ENCODE measurements around the gene RBM22. TPM values are rescaled to one million over a fixed set of nuclear protein-coding genes. Genes with fewer than 3 reads are reported as not detected.
A peak's percentile ranks its signal among the peaks of the same experiment; 100 is the strongest.

The RBM22 gene
- polyA plus RNA-seq, 1 of the 3 experiments (the other 2 are of a cell fraction) = 30.7 TPM

- ChIA-PET POLR2A (interaction anchor here (1.8 kb wide), 1 partner anchor 13 kb away, joined by 4 read pairs; no protein-coding TSS in a partner anchor), CTCF (interaction anchor here (2.0 kb wide), 1 partner anchor 13 kb away, joined by 9 read pairs; no protein-coding TSS in a partner anchor)
- no peaks in the 10 kb centered on the region for H3K9me3 ChIP-seq
- H3K4me2 ChIP-seq = no peak overlapping the region
- WGBS (ENCODE audit: low lambda C conversion rate) = 83% methylated on average over 8 of the region's 14 CpGs
- peak; percentile 46 for TF ChIP-seq GATA2 (CRISPR knock-in tag; IDR thresholded peaks at IDR 0.05)
- no peak for TF ChIP-seq MEF2A (IDR thresholded peaks at IDR 0.05; ENCODE audit: borderline replicate concordance, low read depth)
- DNase-seq = no peak
- H3F3A ChIP-seq (replicated peaks; ENCODE audit: insufficient read depth) = peaks cover 16% of the 10 kb centered on the region
- H3K9ac ChIP-seq = no peak overlapping the region
- H3K9me2 ChIP-seq = no peaks in the 10 kb centered on the region
- H4K20me1 ChIP-seq (ENCODE audit: insufficient read depth) = no peaks in the 10 kb centered on the region
- no peak overlapping the region for H3K27ac ChIP-seq (ENCODE audit: low read depth in 2 of 2, low read length in 1 of 2)
- no peaks in the 10 kb centered on the region for H3K79me2 ChIP-seq (ENCODE audit: insufficient read depth)
- H3K27me3 ChIP-seq (ENCODE audit: insufficient read depth) = no peaks in the 10 kb centered on the region
- no peaks in the 10 kb centered on the region for H3K36me3 ChIP-seq (replicated peaks in 1 of 2; ENCODE audit: control insufficient read depth in 1 of 2, insufficient read depth in 2 of 2, low read length in 1 of 2)
- peaks cover 13 to 23% of the 10 kb centered on the region in 2 experiments; a peak in 2 of 4 replicates for H3K4me1 ChIP-seq (ENCODE audit: control insufficient read depth in 1 of 2, insufficient read depth in 2 of 2, low read depth in 1 of 2, low read length in 1 of 2)
- H3K4me3 ChIP-seq (ENCODE audit: low read depth in 2 of 2, low read length in 1 of 2) = no peak overlapping the region
- no peak overlapping the region for H2AFZ ChIP-seq (ENCODE audit: low read depth)
Measured at GRCh38 chr5:150670275-150670947, 30.5 kb downstream of the RBM22 start.

- Histone ChIP-seq H3K27me3 (ENCODE audit: insufficient read depth) (no peaks in the 10 kb centered on the region), H3F3A (replicated peaks; ENCODE audit: insufficient read depth) (no peaks in the 10 kb centered on the region), H3K4me1 (ENCODE audit: control insufficient read depth in 1 of 2, insufficient read depth in 2 of 2, low read depth in 1 of 2, low read length in 1 of 2) (peaks cover 0 to 12% of the 10 kb centered on the region in 2 experiments; a peak in 1 of 4 replicates), H3K27ac (ENCODE audit: low read depth in 2 of 2, low read length in 1 of 2) (no peak overlapping the region), H2AFZ (ENCODE audit: low read depth) (no peak overlapping the region), H4K20me1 (ENCODE audit: insufficient read depth) (no peaks in the 10 kb centered on the region), H3K9me3 (no peaks in the 10 kb centered on the region), H3K9ac (no peak overlapping the region), H3K4me2 (no peak overlapping the region), H3K79me2 (ENCODE audit: insufficient read depth) (no peaks in the 10 kb centered on the region), H3K36me3 (replicated peaks in 1 of 2; ENCODE audit: control insufficient read depth in 1 of 2, insufficient read depth in 2 of 2, low read length in 1 of 2) (no peaks in the 10 kb centered on the region), H3K4me3 (ENCODE audit: low read depth in 2 of 2, low read length in 1 of 2) (no peak overlapping the region), H3K9me2 (no peaks in the 10 kb centered on the region)
- TF ChIP-seq TCF12 (IDR thresholded peaks at IDR 0.05) = no peak
- WGBS (ENCODE audit: low lambda C conversion rate) = 73% methylated on average over 12 of the region's 12 CpGs
- CTCF ChIA-PET = interaction anchor here (1.0 kb wide), 1 partner anchor 182 kb away, joined by 3 read pairs; no protein-coding TSS in a partner anchor
- DNase-seq = no peak
- POLR2A ChIA-PET = no interaction called here
Measured at GRCh38 chr5:150665044-150665443, 35.8 kb downstream of the RBM22 start.

GRCh38 chr5:150663936-150664335 lies 36.9 kb downstream of the RBM22 start:
- H4K20me1 ChIP-seq (ENCODE audit: insufficient read depth) = no peaks in the 10 kb centered on the region
- ChIA-PET POLR2A (interaction anchor here (1.4 kb wide), 1 partner anchor 37 kb away, joined by 4 read pairs; the partner anchor contains the start of gene RBM22), CTCF (interaction anchor here (1.0 to 4.3 kb wide), 4 partner anchors 9 to 183 kb away, joined by 3 to 33 read pairs (median 5); partner anchors contain the start of gene SMIM3)
- no peak for DNase-seq
- H3K4me2 ChIP-seq = no peak overlapping the region
- no peak overlapping the region for H3K27ac ChIP-seq (ENCODE audit: low read depth in 2 of 2, low read length in 1 of 2)
- TF ChIP-seq IRF3 (IDR thresholded peaks at IDR 0.05; ENCODE audit: low read depth, low read length) = no peak
- TF ChIP-seq GATA2 (CRISPR knock-in tag; IDR thresholded peaks at IDR 0.05) = no peak
- TF ChIP-seq EZH2phosphoT487 (IDR thresholded peaks at IDR 0.05; ENCODE audit: borderline replicate concordance, low read depth) = no peak
- TF ChIP-seq TEAD4 (IDR thresholded peaks at IDR 0.05; ENCODE audit: borderline replicate concordance, insufficient read depth) = no peak
- TF ChIP-seq TCF12 (IDR thresholded peaks at IDR 0.05) = no peak
- TF ChIP-seq MXI1 (IDR thresholded peaks at IDR 0.05; ENCODE audit: low read depth, low read length) = no peak
- TF ChIP-seq JUND (IDR thresholded peaks at IDR 0.05) = no peak
- TF ChIP-seq RAD21 (IDR thresholded peaks at IDR 0.05; ENCODE audit: low read length) = no peak
- no peak for TF ChIP-seq MAX (IDR thresholded peaks at IDR 0.05; ENCODE audit: low read depth)
- no peak for TF ChIP-seq MEF2A (IDR thresholded peaks at IDR 0.05; ENCODE audit: borderline replicate concordance, low read depth)
- no peak for TF ChIP-seq EP300 (IDR thresholded peaks at IDR 0.05; ENCODE audit: borderline replicate concordance in 1 of 2, low read depth in 1 of 2, low read length in 1 of 2)
- TF ChIP-seq FOXM1 (IDR thresholded peaks at IDR 0.05; ENCODE audit: low read depth) = no peak
- TF ChIP-seq NFIC (IDR thresholded peaks at IDR 0.05; ENCODE audit: borderline replicate concordance) = no peak
- TF ChIP-seq RFX5 (IDR thresholded peaks at IDR 0.05; ENCODE audit: low read length) = no peak
- no peak for TF ChIP-seq PBX3 (IDR thresholded peaks at IDR 0.05)
- TF ChIP-seq USF2 (IDR thresholded peaks at IDR 0.05; ENCODE audit: borderline replicate concordance, low read depth, low read length) = no peak
- no peak overlapping the region for H3K4me3 ChIP-seq (ENCODE audit: low read depth in 2 of 2, low read length in 1 of 2)
- H3K9me2 ChIP-seq = no peaks in the 10 kb centered on the region
- H3F3A ChIP-seq (replicated peaks; ENCODE audit: insufficient read depth) = no peaks in the 10 kb centered on the region
- H3K4me1 ChIP-seq (ENCODE audit: control insufficient read depth in 1 of 2, insufficient read depth in 2 of 2, low read depth in 1 of 2, low read length in 1 of 2) = peaks cover 0 to 12% of the 10 kb centered on the region in 2 experiments; a peak in 1 of 4 replicates
- H3K79me2 ChIP-seq (ENCODE audit: insufficient read depth) = no peaks in the 10 kb centered on the region
- H3K9ac ChIP-seq = no peak overlapping the region
- 79% methylated on average over 3 of the region's 3 CpGs for WGBS (ENCODE audit: low lambda C conversion rate)
- no peak overlapping the region for H2AFZ ChIP-seq (ENCODE audit: low read depth)
- H3K27me3 ChIP-seq (ENCODE audit: insufficient read depth) = no peaks in the 10 kb centered on the region
- H3K36me3 ChIP-seq (replicated peaks in 1 of 2; ENCODE audit: control insufficient read depth in 1 of 2, insufficient read depth in 2 of 2, low read length in 1 of 2) = no peaks in the 10 kb centered on the region
- H3K9me3 ChIP-seq = no peaks in the 10 kb centered on the region

Data from SK-N-SH (cell line).